Astrocyte (in vitro differentiated cells and primary cell): ENCODE data around the gene INTS12. TPM values are rescaled to one million over a fixed set of nuclear protein-coding genes. Genes with fewer than 3 reads are reported as not detected.

Experiments
- DNase-seq: peaks from one replicate; pipeline ENCODE4 v3.0.0-alpha.2; 2010; ENCODE audit warnings: low read depth
- FAIRE-seq: peaks from 2 replicates; lab custom pipeline; 2011; peaks lifted over from hg19 to GRCh38; lab: Jason Lieb, UNC
- H2AFZ ChIP-seq: 2 replicates; pipeline ENCODE4 v1.6.0; 2012; ENCODE audit warnings: low read depth, low read length, inconsistent platforms
- H3K27ac ChIP-seq: 2 replicates; pipeline ENCODE4 v1.5.1; 2011; ENCODE audit warnings: low read depth, low read length, inconsistent platforms
- H3K27me3 ChIP-seq: 2 replicates; pipeline ENCODE4 v1.6.0; 2011; ENCODE audit warnings: low read length, inconsistent platforms; ENCODE audit not compliant: insufficient read depth
- H3K36me3 ChIP-seq: 2 replicates; pipeline ENCODE4 v1.5.1; 2011; ENCODE audit warnings: low read length, inconsistent platforms; ENCODE audit not compliant: insufficient read depth
- H3K4me1 ChIP-seq: 2 replicates; pipeline ENCODE4 v1.5.1; 2011; ENCODE audit warnings: low read length, inconsistent platforms; ENCODE audit not compliant: insufficient read depth
- H3K4me2 ChIP-seq: 2 replicates; pipeline ENCODE4 v1.6.0; 2012; ENCODE audit warnings: low read length, inconsistent platforms
- H3K4me3 ChIP-seq: 2 replicates; pipeline ENCODE4 v1.5.1; 2011; ENCODE audit warnings: low read depth, mild to moderate bottlenecking, low read length, inconsistent platforms; ENCODE audit not compliant: insufficient read depth
- H3K79me2 ChIP-seq: 2 replicates; pipeline ENCODE4 v1.6.0; 2012; ENCODE audit warnings: mild to moderate bottlenecking, low read length, inconsistent platforms; ENCODE audit not compliant: insufficient read depth
- H3K9ac ChIP-seq: 2 replicates; pipeline ENCODE4 v1.6.0; 2012; ENCODE audit warnings: mild to moderate bottlenecking, low read length, inconsistent platforms
- H3K9me3 ChIP-seq: 2 replicates; pipeline ENCODE4 v1.5.1; 2012; ENCODE audit warnings: low read depth, mild to moderate bottlenecking, low read length, inconsistent platforms; ENCODE audit not compliant: insufficient read depth
- H4K20me1 ChIP-seq: 2 replicates; pipeline ENCODE4 v1.6.0; 2012; ENCODE audit warnings: low read length, inconsistent platforms; ENCODE audit not compliant: insufficient read depth
- H3K27ac Mint-ChIP-seq: one replicate; pipeline ENCODE4 v1.8.0; 2021; ENCODE audit warnings: mild to moderate bottlenecking, mixed read lengths; ENCODE audit not compliant: unreplicated experiment
- H3K27me3 Mint-ChIP-seq: one replicate; pipeline ENCODE4 v1.8.0; 2021; ENCODE audit warnings: low read depth, mixed read lengths; ENCODE audit not compliant: unreplicated experiment
- H3K36me3 Mint-ChIP-seq: one replicate; pipeline ENCODE4 v1.8.0; 2021; ENCODE audit warnings: low read depth, mixed read lengths; ENCODE audit not compliant: unreplicated experiment
- H3K4me1 Mint-ChIP-seq: one replicate; pipeline ENCODE4 v1.8.0; 2021; ENCODE audit warnings: low read depth, mixed read lengths; ENCODE audit not compliant: unreplicated experiment
- H3K4me3 Mint-ChIP-seq: one replicate; pipeline ENCODE4 v1.8.0; 2021; ENCODE audit warnings: mild to moderate bottlenecking, moderate library complexity, mixed read lengths; ENCODE audit not compliant: unreplicated experiment
- H3K9me3 Mint-ChIP-seq: one replicate; pipeline ENCODE4 v1.8.0; 2021; ENCODE audit warnings: mild to moderate bottlenecking, mixed read lengths; ENCODE audit not compliant: unreplicated experiment
- EZH2 ChIP-seq: IDR thresholded peaks from 2 replicates; pipeline ENCODE4 v1.6.1; 2012; ENCODE audit warnings: mild to moderate bottlenecking, low read length, inconsistent platforms; ENCODE audit not compliant: insufficient read depth
- total RNA-seq: library from RNA; stranded (reverse); gene quantifications from 2 replicates; pipeline ENCODE4 v1.2.1, GENCODE V29; 2021
- TF ChIP-seq, protein P1 (sequence below): IDR thresholded peaks from 2 replicates; pipeline ENCODE4 v1.5.1; 2011; ENCODE audit warnings: low read depth, mild to moderate bottlenecking, inconsistent platforms, low read length, moderate library complexity; ENCODE audit not compliant: insufficient read depth

INTS12 gene
- total RNA-seq, 1 donor from 2014 or later: 21.9 TPM

DNA sequence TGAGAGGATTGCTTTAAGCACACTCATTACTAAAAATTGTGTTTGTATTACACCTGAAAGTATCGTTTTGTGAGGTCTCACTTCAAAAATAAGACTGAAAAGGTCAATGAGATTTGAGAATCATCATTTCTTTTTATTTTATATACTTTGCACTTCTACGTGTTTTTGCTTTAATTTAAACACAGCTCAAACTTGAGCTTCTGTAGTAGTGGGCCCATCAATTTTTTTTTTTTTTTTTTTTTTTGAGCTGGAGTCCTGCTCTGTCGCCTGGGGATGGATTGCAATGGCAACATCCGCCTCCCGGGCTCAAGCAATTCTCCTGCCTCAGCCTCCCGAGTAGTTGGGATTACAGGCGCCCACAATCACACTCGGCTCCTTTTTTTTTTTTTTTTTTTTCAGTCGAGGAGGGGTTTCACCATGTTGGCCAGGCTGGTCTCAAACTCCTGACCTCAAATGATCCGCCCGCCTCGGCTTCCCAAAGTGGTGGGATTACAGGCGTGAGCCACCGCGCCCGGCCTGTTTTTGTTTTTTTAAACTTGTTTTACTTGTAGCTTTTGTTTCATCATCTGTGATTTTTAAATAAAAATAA, 1.6 kb upstream of the INTS12 start:
- peak overlapping the region; percentile 94 for H3K4me3 Mint-ChIP-seq
- H3K79me2 ChIP-seq: peaks cover 78% of the 10 kb centered on the region
- peaks cover 12% of the 10 kb centered on the region for H3K4me1 ChIP-seq
- DNase-seq: no peak
- no peaks in the 10 kb centered on the region for H3K9me3 Mint-ChIP-seq
- H3K4me1 Mint-ChIP-seq: peaks cover 7% of the 10 kb centered on the region
- no peak overlapping the region for H3K27ac Mint-ChIP-seq
- no peaks in the 10 kb centered on the region for H3K27me3 Mint-ChIP-seq
- H3K4me2 ChIP-seq: peak overlapping the region; percentile 93
- no peaks in the 10 kb centered on the region for H3K36me3 Mint-ChIP-seq
- H3K27ac ChIP-seq: no peak overlapping the region
- peak overlapping the region; percentile 95 for H3K4me3 ChIP-seq
- no peaks in the 10 kb centered on the region for H3K9me3 ChIP-seq
- H3K27me3 ChIP-seq: no peaks in the 10 kb centered on the region
- no peaks in the 10 kb centered on the region for H3K36me3 ChIP-seq
- no peak for FAIRE-seq
- peaks cover 2% of the 10 kb centered on the region for H4K20me1 ChIP-seq
- no peak for TF ChIP-seq EZH2
- TF ChIP-seq, protein P1, sequence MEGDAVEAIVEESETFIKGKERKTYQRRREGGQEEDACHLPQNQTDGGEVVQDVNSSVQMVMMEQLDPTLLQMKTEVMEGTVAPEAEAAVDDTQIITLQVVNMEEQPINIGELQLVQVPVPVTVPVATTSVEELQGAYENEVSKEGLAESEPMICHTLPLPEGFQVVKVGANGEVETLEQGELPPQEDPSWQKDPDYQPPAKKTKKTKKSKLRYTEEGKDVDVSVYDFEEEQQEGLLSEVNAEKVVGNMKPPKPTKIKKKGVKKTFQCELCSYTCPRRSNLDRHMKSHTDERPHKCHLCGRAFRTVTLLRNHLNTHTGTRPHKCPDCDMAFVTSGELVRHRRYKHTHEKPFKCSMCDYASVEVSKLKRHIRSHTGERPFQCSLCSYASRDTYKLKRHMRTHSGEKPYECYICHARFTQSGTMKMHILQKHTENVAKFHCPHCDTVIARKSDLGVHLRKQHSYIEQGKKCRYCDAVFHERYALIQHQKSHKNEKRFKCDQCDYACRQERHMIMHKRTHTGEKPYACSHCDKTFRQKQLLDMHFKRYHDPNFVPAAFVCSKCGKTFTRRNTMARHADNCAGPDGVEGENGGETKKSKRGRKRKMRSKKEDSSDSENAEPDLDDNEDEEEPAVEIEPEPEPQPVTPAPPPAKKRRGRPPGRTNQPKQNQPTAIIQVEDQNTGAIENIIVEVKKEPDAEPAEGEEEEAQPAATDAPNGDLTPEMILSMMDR: no peak
- H3K9ac ChIP-seq: peak overlapping the region; percentile 97
- H2AFZ ChIP-seq: no peak overlapping the region

DNA sequence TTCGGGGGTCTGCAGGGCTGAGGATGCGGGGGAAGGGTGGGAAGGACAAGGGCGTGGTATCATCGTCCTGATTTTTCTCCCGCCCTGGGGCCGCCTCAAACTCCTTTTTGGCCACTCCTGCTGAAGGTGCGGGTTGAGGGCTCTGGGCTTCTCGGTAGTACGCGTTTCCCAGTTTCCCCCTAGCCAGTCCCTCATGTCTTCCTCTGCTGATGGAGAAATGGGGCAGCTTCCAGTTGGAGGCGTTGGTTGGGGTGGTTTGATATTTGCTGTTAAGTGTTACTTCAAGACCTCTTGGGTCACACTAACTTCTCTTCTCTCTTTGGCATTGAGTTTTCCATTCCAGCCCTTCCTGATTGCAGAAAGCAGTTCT, 577 bp upstream of the INTS12 start:
- Histone ChIP-seq H3K9me3 (no peaks in the 10 kb centered on the region), H2AFZ (peak overlapping the region; percentile 99), H3K79me2 (peaks cover 88% of the 10 kb centered on the region), H3K4me3 (peak overlapping the region; percentile 95), H4K20me1 (peaks cover 8% of the 10 kb centered on the region), H3K36me3 (no peaks in the 10 kb centered on the region), H3K27ac (peak overlapping the region; percentile 89), H3K27me3 (no peaks in the 10 kb centered on the region), H3K4me1 (peaks cover 9% of the 10 kb centered on the region), H3K4me2 (peak overlapping the region; percentile 93), H3K9ac (peak overlapping the region; percentile 97)
- no peak for FAIRE-seq
- Mint-ChIP-seq H3K27me3 (no peaks in the 10 kb centered on the region), H3K4me1 (peaks cover 7% of the 10 kb centered on the region), H3K36me3 (no peaks in the 10 kb centered on the region), H3K4me3 (peak overlapping the region; percentile 94), H3K27ac (peak overlapping the region; percentile 72), H3K9me3 (no peaks in the 10 kb centered on the region)
- TF ChIP-seq, protein P1: no peak
- no peak for TF ChIP-seq EZH2
- DNase-seq: peak; percentile 11

- Histone ChIP-seq H3K4me2 (peak overlapping the region; percentile 93), H3K4me1 (peaks cover 8% of the 10 kb centered on the region), H3K79me2 (peaks cover 95% of the 10 kb centered on the region)
These were observed 708 bp downstream of the INTS12 start for GRCh38 chr4:105707782-105708180.

More at GRCh38 chr4:105707782-105708180, 708 bp downstream of the INTS12 start:
- H3K9me3 Mint-ChIP-seq: no peaks in the 10 kb centered on the region
- Histone ChIP-seq H4K20me1 (peaks cover 16% of the 10 kb centered on the region), H3K27ac (peak overlapping the region; percentile 89), H2AFZ (peak overlapping the region; percentile 99), H3K9me3 (no peaks in the 10 kb centered on the region), H3K27me3 (no peaks in the 10 kb centered on the region), H3K4me3 (peak overlapping the region; percentile 95), H3K36me3 (no peaks in the 10 kb centered on the region), H3K9ac (peak overlapping the region; percentile 97)
- no peaks in the 10 kb centered on the region for H3K27me3 Mint-ChIP-seq
- TF ChIP-seq EZH2: no peak
- TF ChIP-seq, protein P1: no peak
- peak overlapping the region; percentile 94 for H3K4me3 Mint-ChIP-seq
- peak overlapping the region; percentile 84 for H3K27ac Mint-ChIP-seq
- H3K36me3 Mint-ChIP-seq: no peaks in the 10 kb centered on the region
- DNase-seq (no peak), FAIRE-seq (no peak)
- peaks cover 7% of the 10 kb centered on the region for H3K4me1 Mint-ChIP-seq
